Measurements from ENCODE around the gene PRF1. TPM values are rescaled to one million over a fixed set of nuclear protein-coding genes. Genes with fewer than 3 reads are reported as not detected.

PRF1 gene
- total RNA-seq, 4 donors from 2014 or later = 2.0 to 5.3 (median 3.3) TPM

- no peak for TF ChIP-seq CTCF (IDR thresholded peaks at IDR 0.05; ENCODE audit: low read depth)
Observed at GRCh38 chr10:70594161-70594560, 8.4 kb downstream of the PRF1 start.

DNA sequence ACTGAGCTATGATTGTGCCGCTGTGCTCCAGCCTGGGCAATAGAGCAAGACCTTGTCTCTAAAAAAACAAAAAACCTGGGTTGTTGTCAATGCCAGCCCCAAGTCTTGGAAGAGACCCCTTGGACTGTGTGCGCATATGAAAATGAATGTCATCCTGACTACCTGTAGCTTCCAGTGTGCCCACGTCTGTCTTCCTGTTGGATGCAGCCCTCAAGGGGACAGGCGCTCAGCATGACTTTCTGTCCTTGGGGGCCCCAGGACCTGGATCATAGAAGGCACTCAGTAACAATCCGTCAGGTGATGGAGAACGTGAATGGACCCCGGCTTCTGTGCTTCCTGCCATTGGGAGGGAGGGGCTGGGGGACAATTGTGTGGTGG lies 9.0 kb downstream of the PRF1 start:
- TF ChIP-seq CTCF (IDR thresholded peaks at IDR 0.05; ENCODE audit: low read depth) = no peak

- TF ChIP-seq CTCF (IDR thresholded peaks at IDR 0.05; ENCODE audit: low read depth) = no peak
Observed at GRCh38 chr10:70592746-70593512, 9.6 kb downstream of the PRF1 start.

- no peak for TF ChIP-seq CTCF (IDR thresholded peaks at IDR 0.05; ENCODE audit: low read depth)
Observed at GRCh38 chr10:70592186-70592735, 10.3 kb downstream of the PRF1 start.

DNA sequence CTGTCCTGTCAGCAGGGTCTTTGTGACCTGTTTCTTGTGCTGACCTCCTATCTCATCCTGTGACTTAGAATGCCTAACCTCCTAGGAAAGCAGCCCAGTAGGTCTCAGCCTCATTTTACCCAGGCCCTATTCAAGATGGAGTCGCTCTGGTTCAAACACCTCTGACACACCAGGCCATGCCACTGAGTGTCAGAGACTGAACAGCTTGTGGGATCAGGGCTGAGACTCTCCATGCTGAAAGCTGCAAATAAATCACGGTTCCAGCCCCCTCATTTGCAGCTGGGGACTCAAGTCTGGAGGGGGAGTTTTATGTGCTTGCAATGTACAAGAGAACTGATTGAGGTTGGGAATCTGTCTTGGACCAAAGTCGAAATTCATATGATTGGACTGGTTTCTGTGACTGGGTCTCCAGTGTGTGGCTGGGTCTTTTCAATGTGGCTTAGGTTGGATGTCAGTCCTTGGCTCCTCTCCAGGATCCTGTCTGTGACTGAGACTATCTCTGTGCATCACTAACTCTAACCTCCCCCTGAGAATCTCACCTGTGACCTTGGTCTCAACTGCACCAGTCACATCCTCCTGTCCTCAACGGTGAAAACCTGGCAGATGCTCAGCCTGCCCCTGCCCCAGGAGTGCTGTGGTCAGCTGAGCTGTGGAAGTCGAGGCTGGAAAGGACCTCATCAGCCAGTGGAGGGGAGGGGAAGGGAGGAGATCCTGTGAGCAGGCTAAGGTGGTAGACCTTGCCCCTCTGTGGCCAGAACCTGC lies 11.7 kb downstream of the PRF1 start:
- no peak for TF ChIP-seq CTCF (IDR thresholded peaks at IDR 0.05; ENCODE audit: low read depth)

GRCh38 chr10:70589762-70590654 lies 12.5 kb downstream of the PRF1 start:
- no peak for TF ChIP-seq CTCF (IDR thresholded peaks at IDR 0.05; ENCODE audit: low read depth)

Measured in subcutaneous adipose tissue (tissue), 4 donors.